HTERT RPE-1 (cell line): ENCODE results near the gene GORASP1.

Experiments
- in situ Hi-C: fragments of 300-500 bp; cut with MboI; formaldehyde crosslinking; loops from 4 replicates; pipeline ENCODE4 v1.14.3; 2020; ENCODE audit warnings: low sequenced_read_pairs

Gene GORASP1

GRCh38 chr3:39103791-39104552 is 3.5 kb downstream of the GORASP1 start:
- in situ Hi-C loops: no loop called here

GRCh38 chr3:39103324-39103693 is 4.1 kb downstream of the GORASP1 start:
- in situ Hi-C loops: no loop called here

GRCh38 chr3:39102504-39103323 is 4.7 kb downstream of the GORASP1 start:
- in situ Hi-C loops: no loop called here

GRCh38 chr3:39101022-39101689 is 6.3 kb downstream of the GORASP1 start:
- in situ Hi-C loops: no loop called here

GRCh38 chr3:39100500-39100886 is 6.9 kb downstream of the GORASP1 start:
- in situ Hi-C loops: no loop called here

GRCh38 chr3:39099738-39100499 is 7.5 kb downstream of the GORASP1 start:
- in situ Hi-C loops: no loop called here

- in situ Hi-C loops: no loop called here
Observed at GRCh38 chr3:39099242-39099641, 8.2 kb downstream of the GORASP1 start.

GRCh38 chr3:39098473-39099000 is 8.9 kb downstream of the GORASP1 start:
- in situ Hi-C loops: no loop called here

GRCh38 chr3:39097716-39098472 is 9.5 kb downstream of the GORASP1 start:
- in situ Hi-C loops: no loop called here

GRCh38 chr3:39096775-39097174 is 10.7 kb downstream of the GORASP1 start:
- in situ Hi-C loops: no loop called here

GRCh38 chr3:39095778-39096177 is 11.6 kb downstream of the GORASP1 start:
- in situ Hi-C loops: no loop called here

- in situ Hi-C loops: no loop called here
Observed at GRCh38 chr3:39094851-39095677, 12.4 kb downstream of the GORASP1 start.

- in situ Hi-C loops: no loop called here
Observed at GRCh38 chr3:39090922-39091321, 16.5 kb downstream of the GORASP1 start.

GRCh38 chr3:39088889-39089288 is 18.5 kb downstream of the GORASP1 start:
- in situ Hi-C loops: no loop called here

- in situ Hi-C loops: no loop called here
Observed at GRCh38 chr3:39088456-39088855, 19.0 kb downstream of the GORASP1 start.

- in situ Hi-C loops: no loop called here
Observed at GRCh38 chr3:39086144-39086543, 21.3 kb downstream of the GORASP1 start.

- in situ Hi-C loops: no loop called here
Observed at GRCh38 chr3:39082666-39083313, 24.6 kb downstream of the GORASP1 start.

GRCh38 chr3:39080026-39080425 is 27.4 kb downstream of the GORASP1 start:
- in situ Hi-C loops: no loop called here

GRCh38 chr3:39079530-39079929 is 27.9 kb downstream of the GORASP1 start:
- in situ Hi-C loops: no loop called here
